Subcutaneous adipose tissue (tissue), 4 donors: ENCODE results near the gene CUL3. TPM values are rescaled to one million over a fixed set of nuclear protein-coding genes. Genes with fewer than 3 reads are reported as not detected.

Experiments used
- total RNA-seq, 4 donors: library from RNA; depleted of rRNA; stranded (reverse); fragments of >200 nt; gene quantifications; one replicate each; pipeline ENCODE4 v1.1.0, GENCODE V29; 2016
- TF ChIP-seq, protein P1 (sequence below): fragments of 450-650 bp; IDR thresholded peaks from one replicate; pipeline ENCODE4 v1.5.1; 2016; ENCODE audit warnings: low read depth, mild to moderate bottlenecking, control low read depth, antibody characterized with exemption, moderate library complexity

CUL3 gene
- total RNA-seq, 4 donors from 2014 or later = 56.1 to 102 (median 67.6) TPM

DNA sequence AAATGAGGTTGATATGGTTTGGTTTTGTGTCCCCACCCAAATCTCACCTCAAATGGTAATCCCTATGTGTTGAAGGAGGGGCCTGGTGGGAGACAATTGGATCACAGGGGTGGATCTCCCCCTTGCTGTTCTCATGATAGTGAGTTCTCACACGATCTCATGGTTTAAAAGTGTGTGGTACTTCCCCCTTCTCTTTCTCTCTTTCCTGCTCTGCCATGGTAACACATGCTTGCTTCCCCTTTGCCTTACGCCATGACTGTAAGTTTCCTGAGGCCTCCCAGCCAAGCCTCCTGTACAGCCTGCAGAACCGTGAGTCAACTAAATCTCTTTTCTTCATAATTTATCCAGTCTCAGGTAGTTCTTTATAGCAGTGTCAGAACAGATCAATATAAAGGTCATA, 158.5 kb downstream of the CUL3 start:
- TF ChIP-seq, protein P1, sequence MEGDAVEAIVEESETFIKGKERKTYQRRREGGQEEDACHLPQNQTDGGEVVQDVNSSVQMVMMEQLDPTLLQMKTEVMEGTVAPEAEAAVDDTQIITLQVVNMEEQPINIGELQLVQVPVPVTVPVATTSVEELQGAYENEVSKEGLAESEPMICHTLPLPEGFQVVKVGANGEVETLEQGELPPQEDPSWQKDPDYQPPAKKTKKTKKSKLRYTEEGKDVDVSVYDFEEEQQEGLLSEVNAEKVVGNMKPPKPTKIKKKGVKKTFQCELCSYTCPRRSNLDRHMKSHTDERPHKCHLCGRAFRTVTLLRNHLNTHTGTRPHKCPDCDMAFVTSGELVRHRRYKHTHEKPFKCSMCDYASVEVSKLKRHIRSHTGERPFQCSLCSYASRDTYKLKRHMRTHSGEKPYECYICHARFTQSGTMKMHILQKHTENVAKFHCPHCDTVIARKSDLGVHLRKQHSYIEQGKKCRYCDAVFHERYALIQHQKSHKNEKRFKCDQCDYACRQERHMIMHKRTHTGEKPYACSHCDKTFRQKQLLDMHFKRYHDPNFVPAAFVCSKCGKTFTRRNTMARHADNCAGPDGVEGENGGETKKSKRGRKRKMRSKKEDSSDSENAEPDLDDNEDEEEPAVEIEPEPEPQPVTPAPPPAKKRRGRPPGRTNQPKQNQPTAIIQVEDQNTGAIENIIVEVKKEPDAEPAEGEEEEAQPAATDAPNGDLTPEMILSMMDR = no peak

DNA sequence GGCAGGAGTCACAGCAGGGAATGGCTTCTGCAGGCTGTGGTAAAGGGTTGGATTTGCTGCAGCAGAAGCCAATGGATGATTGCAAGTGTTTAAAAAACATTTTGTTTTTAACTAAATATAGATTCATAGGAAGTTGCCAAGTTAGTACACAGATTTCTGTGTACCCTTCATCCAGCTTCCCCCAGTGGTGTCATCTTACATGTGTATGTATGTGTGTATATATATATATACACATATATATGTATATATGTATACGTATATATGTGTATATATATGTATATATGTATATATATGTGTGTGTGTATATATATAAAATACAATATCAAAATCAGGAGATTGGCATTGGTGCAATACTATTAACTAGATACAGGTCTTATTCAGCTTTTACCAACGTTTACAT, 164.1 kb downstream of the CUL3 start:
- TF ChIP-seq, protein P1 = no peak

Other genes starting within 250 kb of the CUL3 start
- 10 to 100 TPM in 1 of 4 donors, 1 to 10 TPM in 3; 5.7 to 10.5 (median 5.9) TPM for gene FAM124B, start 183.3 kb downstream of the CUL3 start, total RNA-seq
- gene CCDC195, start 131.0 kb upstream of the CUL3 start, total RNA-seq = not detected